HEK293T (cell line): ENCODE data around the gene IL21R.

Source experiments
- ARNT ChIP-seq: fragments of 450-650 bp; IDR thresholded peaks from 2 replicates; pipeline ENCODE4 v1.6.1; 2017; ENCODE audit warnings: mild to moderate bottlenecking
- ELF4 ChIP-seq: fragments of 450-650 bp; IDR thresholded peaks from 2 replicates; pipeline ENCODE4 v1.6.1; 2017; ENCODE audit warnings: antibody characterized with exemption
- NFRKB ChIP-seq: fragments of 450-650 bp; IDR thresholded peaks from 2 replicates; pipeline ENCODE4 v1.6.1; 2016; ENCODE audit warnings: mild to moderate bottlenecking, moderate library complexity
- SP1 ChIP-seq: fragments of 450-650 bp; IDR thresholded peaks from 2 replicates; pipeline ENCODE4 v1.6.1; 2017
- SUZ12 ChIP-seq: fragments of 450-650 bp; IDR thresholded peaks from 2 replicates; pipeline ENCODE4 v1.6.1; 2016; ENCODE audit warnings: mild to moderate bottlenecking

- TF ChIP-seq NFRKB (no peak), ARNT (no peak), SP1 (no peak), SUZ12 (no peak), ELF4 (no peak)
Observed at GRCh38 chr16:27381236-27381635, 20.7 kb upstream of the IL21R start.
